IMR-90 (cell line): ENCODE data around the gene CRYM. TPM values are rescaled to one million over a fixed set of nuclear protein-coding genes. Genes with fewer than 3 reads are reported as not detected.

ENCODE experiments used
- ATAC-seq: fragments of 200-7000 bp; cut with Tn5 transposase; 2 replicates; pipeline ENCODE4 v1.9.1; 2020; ENCODE audit warnings: low read depth, mild to moderate bottlenecking, moderate library complexity
- BruUV-seq: library from RNA; stranded (reverse); fragments of 400-500 nt; replicated peaks from 2 replicates; lab custom pipeline; 2021; lab: Mats Ljungman, UMichigan
- CTCF ChIA-PET: fragments of 300-600 bp; formaldehyde crosslinking; extraction: SDS; loops from one replicate; lab custom pipeline; 2021; ENCODE audit warnings: antibody characterized with exemption; lab: Yijun Ruan, JAX
- POLR2A ChIA-PET: fragments of 300-600 bp; sonication (Branson Sonifier 250); formaldehyde crosslinking; loops from one replicate; lab custom pipeline; 2022; ENCODE audit warnings: antibody characterized with exemption; ENCODE audit not compliant: unreplicated experiment; lab: Charles Lee
- DNase-seq: peaks from one replicate; pipeline ENCODE4 v3.0.0; 2013
- H2AFZ ChIP-seq: replicated peaks from 2 replicates; pipeline ENCODE3; 2013; ENCODE audit warnings: low read length, mild to moderate bottlenecking; ENCODE audit not compliant: poor library complexity
- H2AK5ac ChIP-seq: 2 replicates; pipeline ENCODE4 v1.6.1; 2013; ENCODE audit warnings: low read depth, low read length, inconsistent platforms
- H2AK9ac ChIP-seq: replicated peaks from 2 replicates; pipeline ENCODE3; 2013; ENCODE audit warnings: mild to moderate bottlenecking, low read depth, low read length, moderate library complexity; ENCODE audit not compliant: poor library complexity
- H2BK120ac ChIP-seq: 2 replicates; pipeline ENCODE4 v1.6.1; 2013; ENCODE audit warnings: low read depth, low read length, inconsistent platforms
- H2BK15ac ChIP-seq: 3 replicates; pipeline ENCODE4 v1.6.1; 2013; ENCODE audit warnings: low read depth, low read length, inconsistent platforms
- H2BK20ac ChIP-seq: 2 replicates; pipeline ENCODE4 v1.6.1; 2013; ENCODE audit warnings: low read depth, mild to moderate bottlenecking, inconsistent platforms, low read length, moderate library complexity
- H2BK5ac ChIP-seq: 2 replicates; pipeline ENCODE4 v1.6.1; 2013; ENCODE audit warnings: mild to moderate bottlenecking, low read depth, low read length, inconsistent platforms; ENCODE audit not compliant: poor library complexity, severe bottlenecking
- H3K14ac ChIP-seq: replicated peaks from 2 replicates; pipeline ENCODE4 v1.6.1; 2013; ENCODE audit warnings: low read depth, low read length, inconsistent platforms
- H3K18ac ChIP-seq: 2 replicates; pipeline ENCODE4 v1.6.1; 2013; ENCODE audit warnings: low read depth, low read length, control low read depth
- H3K23ac ChIP-seq: 2 replicates; pipeline ENCODE4 v1.6.1; 2013; ENCODE audit warnings: low read depth, low read length, inconsistent platforms
- H3K27ac ChIP-seq: 2 replicates; pipeline ENCODE4 v1.5.1; 2013; ENCODE audit warnings: mild to moderate bottlenecking, control low read depth, low read length; ENCODE audit not compliant: insufficient read depth
- H3K27me3 ChIP-seq: 2 replicates; pipeline ENCODE4 v1.6.1; 2013; ENCODE audit warnings: low read length; ENCODE audit not compliant: control insufficient read depth, insufficient read depth
- H3K36me3 ChIP-seq: 2 replicates; pipeline ENCODE4 v1.6.1; 2013; ENCODE audit warnings: low read length, mixed read lengths; ENCODE audit not compliant: control insufficient read depth, insufficient read depth
- H3K4ac ChIP-seq: 2 replicates; pipeline ENCODE4 v1.6.1; 2013; ENCODE audit warnings: low read depth, low read length, inconsistent platforms
- H3K4me1 ChIP-seq: 2 replicates; pipeline ENCODE4 v1.6.1; 2013; ENCODE audit warnings: low read length, mixed read lengths; ENCODE audit not compliant: control insufficient read depth, insufficient read depth
- H3K4me2 ChIP-seq: 2 replicates; pipeline ENCODE4 v1.6.1; 2013; ENCODE audit warnings: low read depth, mild to moderate bottlenecking, control low read depth, low read length, moderate library complexity
- H3K4me3 ChIP-seq: 2 replicates; pipeline ENCODE4 v1.5.1; 2013; ENCODE audit warnings: low read depth, mild to moderate bottlenecking, control low read depth, low read length, moderate library complexity; ENCODE audit not compliant: insufficient read depth
- H3K56ac ChIP-seq: 2 replicates; pipeline ENCODE4 v1.6.1; 2013; ENCODE audit warnings: low read length, inconsistent platforms; ENCODE audit not compliant: insufficient read depth; ENCODE audit errors: extremely low read depth
- H3K79me1 ChIP-seq, 2 experiments: 2 replicates each; pipeline ENCODE4 v1.6.1; 2013; ENCODE audit warnings: low read length in 2 of 2, inconsistent platforms in 1 of 2, low read depth in 1 of 2
- H3K9ac ChIP-seq: 2 replicates; pipeline ENCODE4 v1.6.1; 2013; ENCODE audit warnings: low read depth, low read length, control low read depth
- H3K9me1 ChIP-seq: 2 replicates; pipeline ENCODE4 v1.6.1; 2013; ENCODE audit warnings: low read length, inconsistent platforms; ENCODE audit not compliant: insufficient read depth
- H3K9me3 ChIP-seq: 2 replicates; pipeline ENCODE4 v1.6.1; 2013; ENCODE audit warnings: low read length; ENCODE audit not compliant: control insufficient read depth, insufficient read depth
- H4K20me1 ChIP-seq: 2 replicates; pipeline ENCODE4 v1.6.1; 2013; ENCODE audit warnings: low read length, inconsistent platforms; ENCODE audit not compliant: insufficient read depth
- H4K5ac ChIP-seq: 2 replicates; pipeline ENCODE4 v1.6.1; 2013; ENCODE audit warnings: mild to moderate bottlenecking, low read depth, low read length, control low read depth
- H4K8ac ChIP-seq, 2 experiments: 2 replicates each; pipeline ENCODE4 v1.6.1; 2013; ENCODE audit warnings: low read depth in 2 of 2, low read length in 2 of 2, control low read depth in 1 of 2, inconsistent platforms in 1 of 2
- H4K91ac ChIP-seq: 2 replicates; pipeline ENCODE4 v1.6.1; 2013; ENCODE audit warnings: low read depth, low read length, inconsistent platforms; ENCODE audit not compliant: insufficient read depth
- BHLHE40 ChIP-seq: fragments of 150-350 bp; IDR thresholded peaks from 2 replicates; pipeline ENCODE4 v1.6.1; 2016; ENCODE audit warnings: mild to moderate bottlenecking, low read depth, low read length
- CEBPB ChIP-seq: IDR thresholded peaks from 2 replicates; pipeline ENCODE4 v1.6.1; 2012; ENCODE audit warnings: low read depth, low read length, improper control_type of control experiment
- CHD1 ChIP-seq: IDR thresholded peaks from 2 replicates; pipeline ENCODE4 v1.6.1; 2012; ENCODE audit warnings: low read depth, low read length, improper control_type of control experiment
- FOS ChIP-seq: fragments of 150-350 bp; IDR thresholded peaks from 2 replicates; pipeline ENCODE4 v1.6.1; 2016; ENCODE audit warnings: low read depth, low read length
- MAFK ChIP-seq: IDR thresholded peaks from 2 replicates; pipeline ENCODE4 v1.6.1; 2012; ENCODE audit warnings: low read depth, low read length, improper control_type of control experiment
- MAZ ChIP-seq: IDR thresholded peaks from 2 replicates; pipeline ENCODE4 v1.6.1; 2012; ENCODE audit warnings: low read depth, mild to moderate bottlenecking, low read length, improper control_type of control experiment, moderate library complexity, borderline replicate concordance
- MXI1 ChIP-seq: IDR thresholded peaks from 2 replicates; pipeline ENCODE4 v1.6.1; 2012; ENCODE audit warnings: low read depth, mild to moderate bottlenecking, low read length, moderate library complexity, borderline replicate concordance
- NFE2L2 ChIP-seq: fragments of 150-350 bp; IDR thresholded peaks from 2 replicates; pipeline ENCODE4 v1.6.1; 2016; ENCODE audit warnings: low read depth, mild to moderate bottlenecking, low read length
- POLR2A ChIP-seq: IDR thresholded peaks from 2 replicates; pipeline ENCODE4 v1.6.1; 2012; ENCODE audit warnings: mild to moderate bottlenecking, low read depth, low read length
- RAD21 ChIP-seq: IDR thresholded peaks from 2 replicates; pipeline ENCODE4 v1.6.1; 2012; ENCODE audit warnings: low read length, improper control_type of control experiment
- RCOR1 ChIP-seq: IDR thresholded peaks from 2 replicates; pipeline ENCODE4 v1.6.1; 2012; ENCODE audit warnings: mild to moderate bottlenecking, low read length, improper control_type of control experiment; ENCODE audit not compliant: insufficient replicate concordance
- RFX5 ChIP-seq: IDR thresholded peaks from 2 replicates; pipeline ENCODE4 v1.8.0; 2012; ENCODE audit warnings: low read depth, mild to moderate bottlenecking, low read length, moderate library complexity
- SMC3 ChIP-seq: fragments of 150-350 bp; IDR thresholded peaks from 2 replicates; pipeline ENCODE4 v1.6.1; 2016; ENCODE audit warnings: low read depth, mild to moderate bottlenecking, antibody characterized with exemption, low read length, moderate library complexity
- WGBS, 2 experiments: methylation state at CpG; one replicate each; pipeline versions ENCODE4 v1.1.5 to v1.1.7; 2013; ENCODE audit warnings: missing lambda C conversion rate in 2 of 2; ENCODE audit not compliant: insufficient read length in 1 of 2; ENCODE audit errors: extremely low coverage in 2 of 2; 5-methylcytosine and 5-hydroxymethylcytosine counted together
- dilution Hi-C: fragments of 300-500 bp; cut with HindIII; formaldehyde crosslinking; loops from one replicate; pipeline ENCODE4 v1.14.3; 2018; ENCODE audit warnings: low sequenced_read_pairs; ENCODE audit not compliant: unreplicated experiment
- in situ Hi-C: fragments of 300-500 bp; cut with MboI; formaldehyde crosslinking; loops from 3 replicates; pipeline ENCODE4 v1.14.3; 2019; ENCODE audit warnings: low sequenced_read_pairs, inconsistent platforms, mixed read lengths
- intact Hi-C: fragments of 100-400 bp; cut with micrococcal nuclease; formaldehyde crosslinking; loops from 2 replicates; pipeline ENCODE4 v1.10.0; 2022
- polyA plus RNA-seq, 3 experiments: library from polyadenylated mRNA; depleted of rRNA; stranded (reverse); fragments of >200 nt; gene quantifications; 2 replicates each; pipeline ENCODE4 v1.2.3, GENCODE V29; 2012; ENCODE audit warnings: low replicate concordance in 1 of 3
- total RNA-seq: library from RNA; depleted of rRNA; stranded (reverse); fragments of >200 nt; gene quantifications from 2 replicates; pipeline ENCODE4 v1.2.3, GENCODE V29; 2012
- TF ChIP-seq, protein P1 (sequence below): conservative IDR thresholded peaks from 2 replicates; pipeline ENCODE4 v1.5.1; 2012; ENCODE audit warnings: mild to moderate bottlenecking, low read depth, low read length, improper control_type of control experiment
- TF ChIP-seq, protein P2 (sequence below): fragments of 150-350 bp; IDR thresholded peaks from 2 replicates; pipeline ENCODE4 v1.6.1; 2017; ENCODE audit warnings: mild to moderate bottlenecking, antibody characterized with exemption, low read length, low read depth
- TF ChIP-seq, protein P3 (sequence below): fragments of 150-350 bp; IDR thresholded peaks from 2 replicates; pipeline ENCODE4 v1.6.1; 2016; ENCODE audit warnings: low read depth, mild to moderate bottlenecking, low read length, moderate library complexity, borderline replicate concordance

Gene CRYM
- total and polyA plus RNA-seq, 2 of the 4 experiments (the other 2 are of a cell fraction): not detected

DNA sequence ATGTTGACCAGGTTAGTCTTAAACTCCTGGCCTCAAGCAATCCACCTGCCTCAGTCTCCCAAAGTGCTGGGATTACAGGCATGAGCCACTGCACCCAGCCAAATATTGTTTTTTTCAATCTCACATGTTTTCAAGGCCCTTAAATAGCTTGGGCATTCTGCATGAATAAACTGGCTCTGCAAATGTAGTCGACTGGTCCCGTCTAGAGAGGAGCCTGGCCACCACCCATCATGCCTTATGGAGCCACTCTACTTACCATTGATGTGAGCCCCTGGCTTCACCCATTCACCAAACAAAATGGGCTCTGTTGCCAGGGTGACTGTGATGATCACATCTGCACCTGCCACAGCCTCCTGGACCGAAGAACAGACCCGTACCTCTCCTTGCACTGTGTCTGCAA lies 10.8 kb downstream of the CRYM start:
- TF ChIP-seq RFX5: no peak
- TF ChIP-seq POLR2A: no peak
- no peak for TF ChIP-seq RAD21
- no peak for TF ChIP-seq CHD1
- no peak for TF ChIP-seq RCOR1
- TF ChIP-seq, protein P1, sequence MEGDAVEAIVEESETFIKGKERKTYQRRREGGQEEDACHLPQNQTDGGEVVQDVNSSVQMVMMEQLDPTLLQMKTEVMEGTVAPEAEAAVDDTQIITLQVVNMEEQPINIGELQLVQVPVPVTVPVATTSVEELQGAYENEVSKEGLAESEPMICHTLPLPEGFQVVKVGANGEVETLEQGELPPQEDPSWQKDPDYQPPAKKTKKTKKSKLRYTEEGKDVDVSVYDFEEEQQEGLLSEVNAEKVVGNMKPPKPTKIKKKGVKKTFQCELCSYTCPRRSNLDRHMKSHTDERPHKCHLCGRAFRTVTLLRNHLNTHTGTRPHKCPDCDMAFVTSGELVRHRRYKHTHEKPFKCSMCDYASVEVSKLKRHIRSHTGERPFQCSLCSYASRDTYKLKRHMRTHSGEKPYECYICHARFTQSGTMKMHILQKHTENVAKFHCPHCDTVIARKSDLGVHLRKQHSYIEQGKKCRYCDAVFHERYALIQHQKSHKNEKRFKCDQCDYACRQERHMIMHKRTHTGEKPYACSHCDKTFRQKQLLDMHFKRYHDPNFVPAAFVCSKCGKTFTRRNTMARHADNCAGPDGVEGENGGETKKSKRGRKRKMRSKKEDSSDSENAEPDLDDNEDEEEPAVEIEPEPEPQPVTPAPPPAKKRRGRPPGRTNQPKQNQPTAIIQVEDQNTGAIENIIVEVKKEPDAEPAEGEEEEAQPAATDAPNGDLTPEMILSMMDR: no peak
- TF ChIP-seq SMC3: no peak
- TF ChIP-seq, protein P2, sequence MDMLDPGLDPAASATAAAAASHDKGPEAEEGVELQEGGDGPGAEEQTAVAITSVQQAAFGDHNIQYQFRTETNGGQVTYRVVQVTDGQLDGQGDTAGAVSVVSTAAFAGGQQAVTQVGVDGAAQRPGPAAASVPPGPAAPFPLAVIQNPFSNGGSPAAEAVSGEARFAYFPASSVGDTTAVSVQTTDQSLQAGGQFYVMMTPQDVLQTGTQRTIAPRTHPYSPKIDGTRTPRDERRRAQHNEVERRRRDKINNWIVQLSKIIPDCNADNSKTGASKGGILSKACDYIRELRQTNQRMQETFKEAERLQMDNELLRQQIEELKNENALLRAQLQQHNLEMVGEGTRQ: no peak
- TF ChIP-seq, protein P3, sequence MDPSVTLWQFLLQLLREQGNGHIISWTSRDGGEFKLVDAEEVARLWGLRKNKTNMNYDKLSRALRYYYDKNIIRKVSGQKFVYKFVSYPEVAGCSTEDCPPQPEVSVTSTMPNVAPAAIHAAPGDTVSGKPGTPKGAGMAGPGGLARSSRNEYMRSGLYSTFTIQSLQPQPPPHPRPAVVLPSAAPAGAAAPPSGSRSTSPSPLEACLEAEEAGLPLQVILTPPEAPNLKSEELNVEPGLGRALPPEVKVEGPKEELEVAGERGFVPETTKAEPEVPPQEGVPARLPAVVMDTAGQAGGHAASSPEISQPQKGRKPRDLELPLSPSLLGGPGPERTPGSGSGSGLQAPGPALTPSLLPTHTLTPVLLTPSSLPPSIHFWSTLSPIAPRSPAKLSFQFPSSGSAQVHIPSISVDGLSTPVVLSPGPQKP: no peak
- no peak for TF ChIP-seq CEBPB
- TF ChIP-seq MAFK: no peak
- no peak for TF ChIP-seq MAZ
- no peak for TF ChIP-seq FOS
- no peak for TF ChIP-seq BHLHE40
- TF ChIP-seq MXI1: no peak
- TF ChIP-seq NFE2L2: no peak
- WGBS, 2 experiments: 88% methylated on average over 3 of the region's 4 CpGs; no CpG with 5 or more reads in 1 of the 2 experiments
- Histone ChIP-seq H3K9me1 (no peaks in the 10 kb centered on the region), H4K5ac (no peak overlapping the region), H2AK9ac (no peak overlapping the region), H3K14ac (no peak overlapping the region), H3K9me3 (no peaks in the 10 kb centered on the region), H2BK120ac (no peak overlapping the region), H3K27ac (no peak overlapping the region), H3K56ac (no peak overlapping the region), H2BK5ac (no peak overlapping the region), H3K18ac (no peak overlapping the region), H2BK20ac (no peak overlapping the region), H4K20me1 (no peaks in the 10 kb centered on the region), H3K4me2 (no peak overlapping the region), H2AFZ (no peak overlapping the region), H3K4me3 (no peak overlapping the region), H2AK5ac (no peak overlapping the region), H3K9ac (no peak overlapping the region), H3K79me1 (no peaks in the 10 kb centered on the region), H3K4me1 (no peaks in the 10 kb centered on the region; the same call in 1 of the 2 replicates), H3K27me3 (peaks cover 12% of the 10 kb centered on the region), H3K36me3 (no peaks in the 10 kb centered on the region), H2BK15ac (no peak overlapping the region), H3K4ac (no peak overlapping the region), H4K91ac (no peak overlapping the region), H3K23ac (no peak overlapping the region), H4K8ac (no peak overlapping the region)
- ATAC-seq (no peak), DNase-seq (no peak)
- intact Hi-C loops (no loop called here), dilution Hi-C loops (no loop called here), in situ Hi-C loops (no loop called here)
- ChIA-PET CTCF (interaction anchor here (1.5 kb wide), 1 partner anchor 11 kb away, joined by 4 read pairs; no protein-coding TSS in a partner anchor), POLR2A (no interaction called here)
- BruUV-seq: no TSS peak
